ENCODE data around the gene GARIN5B.

DNA sequence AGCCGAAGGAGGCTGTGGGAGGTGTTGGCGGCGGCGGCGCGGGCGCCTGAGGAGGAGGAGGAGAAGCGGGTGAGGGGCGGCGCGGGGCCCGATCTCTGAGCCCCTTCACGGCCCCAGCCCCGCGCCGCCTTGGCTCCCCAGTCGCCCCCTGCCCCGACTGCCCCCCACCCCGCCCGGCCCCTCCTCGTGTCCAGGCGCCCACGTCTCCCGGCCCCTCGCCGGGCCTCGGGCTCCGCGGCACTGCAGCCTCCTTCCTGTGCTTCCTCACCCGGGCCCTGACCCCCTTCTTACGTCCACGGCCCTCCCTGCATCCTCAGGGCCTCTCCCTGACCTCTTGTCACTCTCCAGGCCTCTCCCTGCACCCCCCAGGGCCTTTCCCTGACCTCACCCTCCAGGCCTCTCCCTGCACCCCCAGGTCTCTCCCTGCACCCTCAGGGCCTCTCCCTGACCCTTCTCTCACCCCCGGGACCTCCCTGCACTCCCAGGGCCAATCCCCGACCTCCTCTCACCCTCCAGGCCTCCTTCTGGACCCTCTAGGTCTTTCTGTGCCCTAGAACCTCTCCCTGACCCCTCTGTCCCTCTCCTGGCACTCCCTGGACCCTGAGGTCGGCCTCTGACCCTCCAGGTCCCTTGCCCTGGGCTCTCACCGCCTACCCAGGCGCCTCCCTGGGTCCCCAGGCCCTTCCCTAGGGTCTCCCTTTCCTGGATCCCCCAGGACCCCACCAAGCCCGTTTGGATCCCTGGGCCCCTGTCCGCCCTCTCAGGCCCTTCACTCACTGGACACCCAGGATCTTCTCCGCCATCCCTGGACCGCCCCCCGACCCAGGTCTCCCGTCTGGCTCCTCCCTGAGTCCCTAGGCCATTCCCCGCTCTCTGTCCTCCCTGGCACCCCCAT lies 22.9 kb downstream of the GARIN5B start:
- TF ChIP-seq SPI1 (IDR thresholded peaks at IDR 0.05; ENCODE audit: low read depth, low read length) (no peak), POLR2A (IDR thresholded peaks at IDR 0.05; ENCODE audit: low read depth, low read length) (no peak; the same call in 1 of the 2 replicates), PAX5 (IDR thresholded peaks at IDR 0.05; ENCODE audit: insufficient read depth, low read length, severe bottlenecking) (no peak), POLR2AphosphoS5 (IDR thresholded peaks at IDR 0.05; ENCODE audit: low read depth, low read length) (no peak), TAF1 (IDR thresholded peaks at IDR 0.05; ENCODE audit: low read depth, low read length) (no peak), POU2F2 (IDR thresholded peaks at IDR 0.05; ENCODE audit: low read depth, low read length) (no peak)
